Hindlimb muscle (tissue), 1 donor: Measurements from ENCODE around the gene C1orf35. TPM values are rescaled to one million over a fixed set of nuclear protein-coding genes. Genes with fewer than 3 reads are reported as not detected.

Experiments used
- DNase-seq: peaks from one replicate; pipeline ENCODE4 v3.0.0-alpha.2; 2013
- polyA plus RNA-seq: library from polyadenylated mRNA; unstranded; fragments of 120-200 nt; gene quantifications from one replicate; pipeline ENCODE4 v1.2.1, GENCODE V29; 2013; ENCODE audit not compliant: insufficient read length

Gene C1orf35
- polyA plus RNA-seq, 1 donor, result 15.5 TPM

DNA sequence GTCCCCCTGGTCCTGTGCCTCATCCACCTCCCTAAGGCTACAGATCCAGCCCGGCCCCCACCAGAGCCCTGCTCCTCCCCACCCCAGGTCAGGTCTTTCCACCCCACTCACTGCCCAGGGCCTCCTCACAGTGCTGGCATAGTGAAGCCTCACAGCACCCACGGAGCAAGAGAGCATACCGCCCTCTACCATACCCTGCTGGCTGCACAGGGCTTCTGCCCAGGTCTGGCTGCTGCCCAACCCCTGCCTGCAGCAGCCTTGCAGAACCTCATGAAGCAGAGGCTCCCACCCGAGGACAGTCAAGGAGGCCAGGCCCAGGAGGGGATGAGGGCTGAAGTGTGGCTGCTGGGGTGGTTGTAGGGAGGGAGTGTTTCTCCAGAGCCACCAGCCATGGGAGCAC, 40.3 kb downstream of the C1orf35 start:
- DNase-seq, result no peak

DNA sequence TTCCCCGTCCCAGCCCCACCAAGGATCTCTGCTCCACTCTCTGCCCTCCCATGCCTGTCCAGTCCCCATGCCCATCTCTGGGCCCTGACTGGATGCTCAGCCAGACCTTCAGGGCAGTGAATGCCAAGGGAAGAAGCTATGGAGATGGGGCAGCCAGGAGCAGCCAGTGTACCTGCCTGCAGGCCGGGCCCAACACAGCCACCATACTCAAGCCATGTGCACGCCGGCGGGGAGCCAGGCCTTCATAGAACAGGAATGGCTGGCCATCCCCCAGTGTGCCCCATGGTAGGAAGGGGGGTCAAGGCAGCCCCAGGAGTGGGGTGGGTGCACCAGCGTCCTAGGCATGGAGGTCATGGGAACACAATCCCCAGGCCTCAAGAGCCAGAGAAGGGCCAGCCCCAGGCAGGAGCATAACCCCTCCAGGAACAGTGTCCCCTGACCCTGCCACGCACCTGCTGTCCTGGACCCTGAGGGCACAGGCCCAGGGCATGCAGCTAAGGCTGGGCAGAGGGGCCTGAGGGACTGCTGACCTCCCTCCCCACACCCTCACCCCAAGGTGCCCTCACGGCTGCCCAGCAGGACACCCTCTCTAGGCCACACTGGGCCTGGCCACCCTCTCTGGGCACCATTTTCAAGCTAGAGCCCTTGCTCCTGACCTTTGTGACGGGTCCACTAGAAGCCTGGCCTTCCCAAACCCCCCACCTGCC, 40.9 kb downstream of the C1orf35 start:
- no peak for DNase-seq

DNA sequence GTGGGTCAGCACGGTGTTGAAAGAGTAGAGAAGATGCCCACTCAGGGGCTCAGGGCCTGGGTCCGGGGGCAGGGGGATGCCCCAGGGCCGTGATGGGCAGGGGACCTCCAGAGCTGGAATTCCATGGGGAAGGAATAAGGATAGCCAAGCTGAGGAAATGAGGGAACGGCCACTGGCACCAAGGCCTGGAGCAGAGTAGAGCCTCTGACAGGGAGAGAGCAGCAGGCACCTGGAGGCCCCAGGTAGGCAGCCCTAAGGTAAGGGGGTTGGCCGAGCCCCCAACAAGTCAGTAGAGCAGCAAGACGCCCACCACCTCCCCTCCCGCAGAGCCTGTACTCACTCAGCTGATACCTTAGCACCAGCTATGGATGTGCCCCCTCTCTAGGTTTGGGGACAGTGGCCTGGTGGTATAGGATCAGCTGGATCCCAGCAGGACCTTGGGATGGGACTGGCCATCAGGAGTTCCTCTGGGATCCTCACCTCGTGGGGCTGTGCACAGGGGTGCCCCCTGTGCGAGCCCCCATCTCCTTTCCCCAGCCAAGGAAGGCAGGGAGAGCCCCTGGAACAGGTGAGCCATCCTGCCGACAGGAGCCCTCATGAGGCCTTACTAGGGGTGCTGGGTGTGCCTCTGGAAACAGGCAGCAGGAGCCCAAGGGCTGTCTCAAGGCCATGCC, 41.6 kb downstream of the C1orf35 start:
- no peak for DNase-seq

GRCh38 chr1:228060458-228061190, 42.5 kb downstream of the C1orf35 start:
- DNase-seq, result no peak

- no peak for DNase-seq
Measured at GRCh38 chr1:228059634-228060457, 43.3 kb downstream of the C1orf35 start.

DNA sequence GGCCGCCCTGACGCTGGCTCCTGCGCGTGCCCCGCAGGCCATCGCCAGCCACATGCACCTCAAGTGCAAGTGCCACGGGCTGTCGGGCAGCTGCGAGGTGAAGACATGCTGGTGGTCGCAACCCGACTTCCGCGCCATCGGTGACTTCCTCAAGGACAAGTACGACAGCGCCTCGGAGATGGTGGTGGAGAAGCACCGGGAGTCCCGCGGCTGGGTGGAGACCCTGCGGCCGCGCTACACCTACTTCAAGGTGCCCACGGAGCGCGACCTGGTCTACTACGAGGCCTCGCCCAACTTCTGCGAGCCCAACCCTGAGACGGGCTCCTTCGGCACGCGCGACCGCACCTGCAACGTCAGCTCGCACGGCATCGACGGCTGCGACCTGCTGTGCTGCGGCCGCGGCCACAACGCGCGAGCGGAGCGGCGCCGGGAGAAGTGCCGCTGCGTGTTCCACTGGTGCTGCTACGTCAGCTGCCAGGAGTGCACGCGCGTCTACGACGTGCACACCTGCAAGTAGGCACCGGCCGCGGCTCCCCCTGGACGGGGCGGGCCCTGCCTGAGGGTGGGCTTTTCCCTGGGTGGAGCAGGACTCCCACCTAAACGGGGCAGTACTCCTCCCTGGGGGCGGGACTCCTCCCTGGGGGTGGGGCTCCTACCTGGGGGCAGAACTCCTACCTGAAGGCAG, 44.0 kb downstream of the C1orf35 start:
- no peak for DNase-seq

DNA sequence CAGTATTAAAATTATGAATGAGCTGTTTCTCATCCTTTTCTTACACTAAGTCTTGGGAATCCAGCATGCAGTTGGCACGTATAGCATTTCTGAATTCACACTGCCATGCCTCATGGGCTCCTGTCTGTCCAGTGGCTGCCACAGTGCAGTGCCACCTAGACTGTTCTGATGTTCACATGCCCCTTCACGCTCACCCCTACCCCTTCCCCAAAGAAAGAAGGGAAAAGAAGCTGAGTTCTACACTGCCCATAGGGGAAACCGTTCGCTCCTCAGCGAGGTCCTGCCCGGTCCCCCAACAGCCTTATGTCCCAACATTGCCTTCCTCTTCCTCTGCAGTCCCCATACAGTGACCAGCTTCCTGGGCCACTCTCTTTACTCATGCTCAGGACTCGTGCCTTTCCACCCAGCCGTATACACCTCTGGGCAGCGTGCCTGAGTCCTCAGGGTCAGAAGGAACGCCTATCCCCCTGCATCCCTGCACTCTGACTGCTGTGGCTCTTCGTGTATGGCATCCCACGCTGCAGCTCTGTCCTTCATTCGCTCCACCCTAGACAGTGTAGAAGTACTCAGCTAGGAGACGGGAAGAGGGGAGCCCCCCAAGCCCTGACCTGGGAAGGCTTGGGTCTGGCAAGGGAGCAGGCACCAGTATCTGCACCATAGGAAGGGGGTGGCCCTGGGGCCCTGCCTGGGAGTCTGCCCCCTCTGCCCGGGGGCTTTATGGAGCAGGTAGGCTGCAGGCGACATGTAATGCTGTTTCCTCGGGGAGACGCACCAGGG, 44.8 kb downstream of the C1orf35 start:
- no peak for DNase-seq

Other genes with a start within 250 kb of the C1orf35 start
- 11.3 TPM for gene WNT9A, start 155.4 kb downstream of the C1orf35 start, polyA plus RNA-seq
- not detected for gene WNT3A, start 96.3 kb downstream of the C1orf35 start, polyA plus RNA-seq
- gene ARF1, start 20.6 kb downstream of the C1orf35 start, polyA plus RNA-seq, result 250 TPM
- 35.6 TPM for gene MRPL55, start 6.0 kb upstream of the C1orf35 start, polyA plus RNA-seq
- 153 TPM for gene GUK1, start 37.0 kb upstream of the C1orf35 start, polyA plus RNA-seq
- gene GJC2, start 46.6 kb upstream of the C1orf35 start, polyA plus RNA-seq, result 1.2 TPM
- 5.3 TPM for gene IBA57, start 62.5 kb upstream of the C1orf35 start, polyA plus RNA-seq
- 556 TPM for gene OBSCN, start 104.7 kb upstream of the C1orf35 start, polyA plus RNA-seq